Activated T-cell treated with anti-CD3 and anti-CD28 coated beads, Interleukin-2, amount 50 U/mL, for 72 hours (primary cell): ENCODE data around the gene TAX1BP3. TPM values are rescaled to one million over a fixed set of nuclear protein-coding genes. Genes with fewer than 3 reads are reported as not detected.

Source experiments
- ATAC-seq, 2 donors: fragments of 150-1000 bp; cut with Tn5 transposase; replicated peaks in 1 of 2; 2 replicates each; pipeline ENCODE4 v1.10.0; 2021; ENCODE audit warnings: moderate library complexity in 2 of 2, mild to moderate bottlenecking in 1 of 2
- DNase-seq, 2 donors: peaks; one replicate each; pipeline ENCODE4 v3.0.0; 2021 to 2022; ENCODE audit warnings: mixed read lengths in 1 of 2
- H3K27ac Mint-ChIP-seq: one replicate; pipeline ENCODE4 v1.8.0; 2022; ENCODE audit warnings: mild to moderate bottlenecking, moderate library complexity, mixed read lengths
- H3K27me3 Mint-ChIP-seq: one replicate; pipeline ENCODE4 v1.8.0; 2022; ENCODE audit warnings: low read depth, mixed read lengths
- H3K36me3 Mint-ChIP-seq, 2 donors: one replicate each; pipeline ENCODE4 v1.8.0; 2022; ENCODE audit warnings: mixed read lengths in 2 of 2, mild to moderate bottlenecking in 1 of 2; ENCODE audit not compliant: insufficient read depth in 2 of 2
- H3K4me1 Mint-ChIP-seq: one replicate; pipeline ENCODE4 v1.8.0; 2022; ENCODE audit warnings: low read depth, mixed read lengths
- H3K4me3 Mint-ChIP-seq, 2 donors: one replicate each; pipeline ENCODE4 v1.8.0; 2022; ENCODE audit warnings: mild to moderate bottlenecking in 2 of 2, mixed read lengths in 2 of 2, moderate library complexity in 2 of 2
- H3K9me3 Mint-ChIP-seq, 2 donors: one replicate each; pipeline ENCODE4 v1.8.0; 2022; ENCODE audit warnings: mixed read lengths in 2 of 2
- total RNA-seq, 2 donors: library from RNA; stranded (reverse); gene quantifications; one replicate each; pipeline ENCODE4 v1.2.3, GENCODE V29; 2022

The TAX1BP3 gene
- total RNA-seq, 2 donors from 2014 or later, result 10.6 to 12.3 TPM

- no peaks in the 10 kb centered on the region for H3K27me3 Mint-ChIP-seq
- H3K4me3 Mint-ChIP-seq, result no peak overlapping the region
- H3K4me1 Mint-ChIP-seq, result peaks cover 17% of the 10 kb centered on the region
- H3K36me3 Mint-ChIP-seq, result peaks cover 0 to 6% of the 10 kb centered on the region in 2 donors
- DNase-seq (no peak), ATAC-seq (no peak)
- H3K27ac Mint-ChIP-seq, result no peak overlapping the region
- H3K9me3 Mint-ChIP-seq, result no peaks in the 10 kb centered on the region
Observed at GRCh38 chr17:3681057-3681456, 12.7 kb upstream of the TAX1BP3 start.

GRCh38 chr17:3679531-3680126 is 11.3 kb upstream of the TAX1BP3 start:
- Mint-ChIP-seq H3K4me1 (peaks cover 17% of the 10 kb centered on the region), H3K4me3 (no peak overlapping the region), H3K9me3 (no peaks in the 10 kb centered on the region), H3K36me3 (peaks cover 0 to 6% of the 10 kb centered on the region in 2 donors), H3K27me3 (no peaks in the 10 kb centered on the region), H3K27ac (no peak overlapping the region)
- ATAC-seq (no peak), DNase-seq (no peak)

- peaks cover 0 to 6% of the 10 kb centered on the region in 2 donors for H3K36me3 Mint-ChIP-seq
- H3K27me3 Mint-ChIP-seq, result no peaks in the 10 kb centered on the region
- DNase-seq (no peak), ATAC-seq (no peak)
- H3K4me1 Mint-ChIP-seq, result peaks cover 17% of the 10 kb centered on the region
- no peaks in the 10 kb centered on the region for H3K9me3 Mint-ChIP-seq
- no peak overlapping the region for H3K27ac Mint-ChIP-seq
- no peak overlapping the region for H3K4me3 Mint-ChIP-seq
Observed at GRCh38 chr17:3678821-3679530, 10.6 kb upstream of the TAX1BP3 start.

- DNase-seq (no peak), ATAC-seq (no peak)
- no peaks in the 10 kb centered on the region for H3K9me3 Mint-ChIP-seq
- H3K4me3 Mint-ChIP-seq, result no peak overlapping the region
- no peak overlapping the region for H3K27ac Mint-ChIP-seq
- H3K36me3 Mint-ChIP-seq, result peaks cover 0 to 6% of the 10 kb centered on the region in 2 donors
- H3K4me1 Mint-ChIP-seq, result peaks cover 14% of the 10 kb centered on the region
- H3K27me3 Mint-ChIP-seq, result no peaks in the 10 kb centered on the region
Observed at GRCh38 chr17:3678095-3678820, 9.9 kb upstream of the TAX1BP3 start.

GRCh38 chr17:3675886-3676285 is 7.5 kb upstream of the TAX1BP3 start:
- peaks cover 7% of the 10 kb centered on the region for H3K4me1 Mint-ChIP-seq
- H3K9me3 Mint-ChIP-seq, result no peaks in the 10 kb centered on the region
- ATAC-seq, result no peak
- H3K36me3 Mint-ChIP-seq, result peaks cover 0 to 4% of the 10 kb centered on the region in 2 donors
- DNase-seq, result no peak
- H3K27me3 Mint-ChIP-seq, result no peaks in the 10 kb centered on the region
- no peak overlapping the region for H3K27ac Mint-ChIP-seq
- H3K4me3 Mint-ChIP-seq, result no peak overlapping the region

GRCh38 chr17:3672571-3672970 is 4.2 kb upstream of the TAX1BP3 start:
- DNase-seq (no peak), ATAC-seq (no peak)
- Mint-ChIP-seq H3K27ac (no peak overlapping the region), H3K36me3 (peaks cover 2 to 8% of the 10 kb centered on the region in 2 donors), H3K4me1 (peaks cover 26% of the 10 kb centered on the region), H3K9me3 (no peaks in the 10 kb centered on the region), H3K27me3 (no peaks in the 10 kb centered on the region), H3K4me3 (no peak overlapping the region)

GRCh38 chr17:3669548-3669947 is 1.2 kb upstream of the TAX1BP3 start:
- H3K4me1 Mint-ChIP-seq, result peaks cover 33% of the 10 kb centered on the region
- DNase-seq, result no peak
- H3K4me3 Mint-ChIP-seq, result peak overlapping the region; percentile 99
- no peaks in the 10 kb centered on the region for H3K9me3 Mint-ChIP-seq
- H3K27me3 Mint-ChIP-seq, result no peaks in the 10 kb centered on the region
- H3K36me3 Mint-ChIP-seq, result peaks cover 2 to 8% of the 10 kb centered on the region in 2 donors
- no peak for ATAC-seq
- H3K27ac Mint-ChIP-seq, result peak overlapping the region; percentile 95

- ATAC-seq (peak in 1 of 2 donors; percentile 1), DNase-seq (no peak)
- Mint-ChIP-seq H3K9me3 (no peaks in the 10 kb centered on the region), H3K4me1 (peaks cover 33% of the 10 kb centered on the region), H3K36me3 (peaks cover 2 to 8% of the 10 kb centered on the region in 2 donors), H3K27ac (peak overlapping the region; percentile 95), H3K4me3 (peak overlapping the region; percentile 99), H3K27me3 (no peaks in the 10 kb centered on the region)
Observed at GRCh38 chr17:3669085-3669347, 638 bp upstream of the TAX1BP3 start.

GRCh38 chr17:3667366-3668278 is 756 bp downstream of the TAX1BP3 start:
- ATAC-seq (peak; percentile 3 to 29), DNase-seq (peak; percentile 17 to 29)
- H3K27ac Mint-ChIP-seq, result peak overlapping the region; percentile 28
- H3K4me1 Mint-ChIP-seq, result peaks cover 33% of the 10 kb centered on the region
- peak overlapping the region; percentile 99 for H3K4me3 Mint-ChIP-seq
- H3K9me3 Mint-ChIP-seq, result no peaks in the 10 kb centered on the region
- H3K27me3 Mint-ChIP-seq, result no peaks in the 10 kb centered on the region
- peaks cover 2 to 8% of the 10 kb centered on the region in 2 donors for H3K36me3 Mint-ChIP-seq

- DNase-seq, result no peak
- ATAC-seq, result no peak
- Mint-ChIP-seq H3K9me3 (no peaks in the 10 kb centered on the region), H3K27ac (no peak overlapping the region), H3K36me3 (peaks cover 2 to 6% of the 10 kb centered on the region in 2 donors), H3K27me3 (no peaks in the 10 kb centered on the region), H3K4me3 (peak overlapping the region in 1 of 2 donors; percentile 24), H3K4me1 (peaks cover 30% of the 10 kb centered on the region)
Observed at GRCh38 chr17:3666516-3666915, 1.9 kb downstream of the TAX1BP3 start.

GRCh38 chr17:3665834-3666233 is 2.5 kb downstream of the TAX1BP3 start:
- Mint-ChIP-seq H3K36me3 (peaks cover 2 to 6% of the 10 kb centered on the region in 2 donors), H3K9me3 (no peaks in the 10 kb centered on the region), H3K27ac (no peak overlapping the region), H3K4me1 (peaks cover 26% of the 10 kb centered on the region), H3K27me3 (no peaks in the 10 kb centered on the region), H3K4me3 (peak overlapping the region; percentile 7 to 24)
- no peak for DNase-seq
- ATAC-seq, result no peak

- H3K36me3 Mint-ChIP-seq, result no peaks in the 10 kb centered on the region
- no peak overlapping the region for H3K27ac Mint-ChIP-seq
- H3K27me3 Mint-ChIP-seq, result no peaks in the 10 kb centered on the region
- no peak for ATAC-seq
- DNase-seq, result no peak
- H3K4me3 Mint-ChIP-seq, result no peak overlapping the region
- peaks cover 9% of the 10 kb centered on the region for H3K4me1 Mint-ChIP-seq
- H3K9me3 Mint-ChIP-seq, result no peaks in the 10 kb centered on the region
Observed at GRCh38 chr17:3663102-3664011, 5.0 kb downstream of the TAX1BP3 start.
